HEK293T (cell line): Measurements from ENCODE around the gene TSPAN9.

ENCODE experiments used
- BHLHE40 ChIP-seq: fragments of 450-650 bp; IDR thresholded peaks from 2 replicates; pipeline ENCODE4 v1.6.1; 2016; ENCODE audit warnings: mild to moderate bottlenecking, moderate library complexity, borderline replicate concordance
- FOXK2 ChIP-seq: fragments of 450-650 bp; IDR thresholded peaks from 2 replicates; pipeline ENCODE4 v1.6.1; 2016; ENCODE audit warnings: mild to moderate bottlenecking
- SUZ12 ChIP-seq: fragments of 450-650 bp; IDR thresholded peaks from 2 replicates; pipeline ENCODE4 v1.6.1; 2016; ENCODE audit warnings: mild to moderate bottlenecking

DNA sequence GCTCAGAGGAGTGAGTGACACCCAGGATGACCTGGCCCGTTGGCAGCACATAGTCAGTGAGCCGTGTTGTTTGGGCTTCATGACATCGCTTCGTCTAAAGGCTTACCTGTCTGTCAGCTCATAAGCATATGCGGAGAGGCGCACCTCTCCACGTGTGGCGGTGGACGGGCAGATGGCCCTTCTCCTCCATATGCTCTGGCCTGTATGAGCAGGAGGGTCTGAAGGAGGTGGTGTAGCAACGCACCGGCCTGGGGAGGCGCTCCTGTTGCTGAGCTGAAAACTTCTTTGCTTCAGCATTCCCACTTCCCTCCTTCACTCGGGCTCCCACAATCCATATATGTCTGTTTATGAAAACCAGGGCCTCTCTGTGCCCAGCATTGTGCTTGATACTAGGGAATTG is 186.1 kb downstream of the TSPAN9 start:
- no peak for TF ChIP-seq SUZ12
- TF ChIP-seq FOXK2, result no peak
- TF ChIP-seq BHLHE40, result no peak
